ENCODE results near the gene TMPRSS11D. TPM values are rescaled to one million over a fixed set of nuclear protein-coding genes. Genes with fewer than 3 reads are reported as not detected.

The TMPRSS11D gene
- total and polyA plus RNA-seq, 2 of the 8 experiments (the other 6 are each of a cell fraction or from before 2014, with no cell fraction given), result not detected

- TF ChIP-seq PHF8 (conservative IDR thresholded peaks at IDR 0.05; ENCODE audit: low read depth, low read length) (no peak), SP4 (IDR thresholded peaks at IDR 0.05; ENCODE audit: low read length) (no peak), SIX5 (IDR thresholded peaks at IDR 0.05; ENCODE audit: low read depth, low read length) (no peak), CREB1 (IDR thresholded peaks at IDR 0.05) (no peak), SUZ12 (IDR thresholded peaks at IDR 0.05; ENCODE audit: low read length) (no peak)
Observed at GRCh38 chr4:67928546-67928945, 44.7 kb upstream of the TMPRSS11D start (continued).
